ENCODE results near the gene AFF2. TPM values are rescaled to one million over a fixed set of nuclear protein-coding genes. Genes with fewer than 3 reads are reported as not detected.

The AFF2 gene
- total RNA-seq (2014; rRNA removed; shearing (Covaris generic); ENCODE audit: low replicate concordance), result 80.7 and 231 TPM in 2 replicates

GRCh38 chrX:148500423-148501385 lies at the start of gene AFF2:
Gene AFF2 (plus strand): TSS chrX:148500617. CDS start chrX:148501098, 481 bp downstream.
- Histone ChIP-seq H3K9me2 (replicated peaks; ENCODE audit: insufficient read depth, low read length) (no peaks in the 10 kb centered on the region), H3K79me2 (ENCODE audit: low read length) (peaks cover 49% of the 10 kb centered on the region), H3K27ac (ENCODE audit: low read length) (peak within 1 kb of the TSS; percentile 96), H3K9ac (ENCODE audit: low read length) (peak within 1 kb of the TSS; percentile 82), H3K9me3 (ENCODE audit: low read length) (no peaks in the 10 kb centered on the region), H3K36me3 (ENCODE audit: insufficient read depth, low read length) (0 out of 2 replicates have a peak, but pooled peaks cover 5% of the 10 kb centered on the region), H3K27me3 (ENCODE audit: low read length) (no peaks in the 10 kb centered on the region), H4K20me1 (ENCODE audit: insufficient read depth, low read depth, low read length) (no peaks in the 10 kb centered on the region), H3K4me1 (ENCODE audit: low read length) (peaks cover 69% of the 10 kb centered on the region), H3K4me2 (ENCODE audit: low read depth, low read length, poor library complexity, severe bottlenecking) (peak within 1 kb of the TSS; percentile 70), H2AFZ (ENCODE audit: low read length) (no peak within 1 kb of the TSS; the same call in 1 of the 2 replicates), H3K4me3 (ENCODE audit: low read length) (peak within 1 kb of the TSS; percentile 73)
- peak; percentile 87 for DNase-seq

GRCh38 chrX:148457279-148457678 lies 43.1 kb upstream of the AFF2 start:
- DNase-seq, result no peak
- no peaks in the 10 kb centered on the region for H3K36me3 ChIP-seq (ENCODE audit: insufficient read depth, low read length)
- no peak overlapping the region for H3K4me3 ChIP-seq (ENCODE audit: low read length)
- H3K4me2 ChIP-seq (ENCODE audit: low read depth, low read length, poor library complexity, severe bottlenecking), result no peak overlapping the region
- H3K79me2 ChIP-seq (ENCODE audit: low read length), result no peaks in the 10 kb centered on the region
- H3K9ac ChIP-seq (ENCODE audit: low read length), result no peak overlapping the region
- H3K9me3 ChIP-seq (ENCODE audit: low read length), result no peaks in the 10 kb centered on the region
- no peaks in the 10 kb centered on the region for H4K20me1 ChIP-seq (ENCODE audit: insufficient read depth, low read depth, low read length)
- H3K27ac ChIP-seq (ENCODE audit: low read length), result peak overlapping the region; percentile 95
- H3K27me3 ChIP-seq (ENCODE audit: low read length), result no peaks in the 10 kb centered on the region
- H3K9me2 ChIP-seq (replicated peaks; ENCODE audit: insufficient read depth, low read length), result no peaks in the 10 kb centered on the region
- H3K4me1 ChIP-seq (ENCODE audit: low read length), result peaks cover 53% of the 10 kb centered on the region
- no peak overlapping the region for H2AFZ ChIP-seq (ENCODE audit: low read length)

- Histone ChIP-seq H3K4me1 (ENCODE audit: low read length) (peaks cover 63% of the 10 kb centered on the region), H3K36me3 (ENCODE audit: insufficient read depth, low read length) (no peaks in the 10 kb centered on the region), H3K4me2 (ENCODE audit: low read depth, low read length, poor library complexity, severe bottlenecking) (peak overlapping the region; percentile 63), H2AFZ (ENCODE audit: low read length) (peak overlapping the region; percentile 38; the same call in 1 of the 2 replicates), H3K9me3 (ENCODE audit: low read length) (no peaks in the 10 kb centered on the region), H3K4me3 (ENCODE audit: low read length) (peak overlapping the region; percentile 37), H3K9ac (ENCODE audit: low read length) (peak overlapping the region; percentile 59), H3K27ac (ENCODE audit: low read length) (peak overlapping the region; percentile 95), H4K20me1 (ENCODE audit: insufficient read depth, low read depth, low read length) (no peaks in the 10 kb centered on the region), H3K79me2 (ENCODE audit: low read length) (no peaks in the 10 kb centered on the region), H3K9me2 (replicated peaks; ENCODE audit: insufficient read depth, low read length) (no peaks in the 10 kb centered on the region), H3K27me3 (ENCODE audit: low read length) (no peaks in the 10 kb centered on the region)
- DNase-seq, result peak; percentile 92
Measured at GRCh38 chrX:148459343-148459742, 41.1 kb upstream of the AFF2 start.

- no peak overlapping the region for H3K4me2 ChIP-seq (ENCODE audit: low read depth, low read length, poor library complexity, severe bottlenecking)
- no peaks in the 10 kb centered on the region for H3K27me3 ChIP-seq (ENCODE audit: low read length)
- no peaks in the 10 kb centered on the region for H3K36me3 ChIP-seq (ENCODE audit: insufficient read depth, low read length)
- no peaks in the 10 kb centered on the region for H3K9me2 ChIP-seq (replicated peaks; ENCODE audit: insufficient read depth, low read length)
- H3K9me3 ChIP-seq (ENCODE audit: low read length), result no peaks in the 10 kb centered on the region
- 0 out of 2 replicates have a peak overlapping the region, but pooled peaks have one; percentile 32 for H2AFZ ChIP-seq (ENCODE audit: low read length)
- DNase-seq, result no peak
- peaks cover 13% of the 10 kb centered on the region; the same call in 1 of the 2 replicates for H3K4me1 ChIP-seq (ENCODE audit: low read length)
- no peak overlapping the region for H3K27ac ChIP-seq (ENCODE audit: low read length)
- H4K20me1 ChIP-seq (ENCODE audit: insufficient read depth, low read depth, low read length), result no peaks in the 10 kb centered on the region
- no peak overlapping the region for H3K9ac ChIP-seq (ENCODE audit: low read length)
- H3K79me2 ChIP-seq (ENCODE audit: low read length), result no peaks in the 10 kb centered on the region
- H3K4me3 ChIP-seq (ENCODE audit: low read length), result no peak overlapping the region
Measured at GRCh38 chrX:148466292-148466691, 34.1 kb upstream of the AFF2 start.

GRCh38 chrX:148470324-148470723 lies 30.1 kb upstream of the AFF2 start:
- H3K9me3 ChIP-seq (ENCODE audit: low read length), result no peaks in the 10 kb centered on the region
- H3K9me2 ChIP-seq (replicated peaks; ENCODE audit: insufficient read depth, low read length), result no peaks in the 10 kb centered on the region
- H3K9ac ChIP-seq (ENCODE audit: low read length), result no peak overlapping the region
- H3K4me2 ChIP-seq (ENCODE audit: low read depth, low read length, poor library complexity, severe bottlenecking), result no peak overlapping the region
- no peak for DNase-seq
- no peaks in the 10 kb centered on the region for H3K36me3 ChIP-seq (ENCODE audit: insufficient read depth, low read length)
- no peaks in the 10 kb centered on the region for H3K27me3 ChIP-seq (ENCODE audit: low read length)
- no peak overlapping the region for H3K4me3 ChIP-seq (ENCODE audit: low read length)
- H3K27ac ChIP-seq (ENCODE audit: low read length), result no peak overlapping the region
- H2AFZ ChIP-seq (ENCODE audit: low read length), result no peak overlapping the region
- H4K20me1 ChIP-seq (ENCODE audit: insufficient read depth, low read depth, low read length), result no peaks in the 10 kb centered on the region
- H3K4me1 ChIP-seq (ENCODE audit: low read length), result peaks cover 10% of the 10 kb centered on the region
- no peaks in the 10 kb centered on the region for H3K79me2 ChIP-seq (ENCODE audit: low read length)

GRCh38 chrX:148474030-148474429 lies 26.4 kb upstream of the AFF2 start:
- Histone ChIP-seq H3K36me3 (ENCODE audit: insufficient read depth, low read length) (no peaks in the 10 kb centered on the region), H3K27ac (ENCODE audit: low read length) (no peak overlapping the region), H3K4me1 (ENCODE audit: low read length) (peaks cover 10% of the 10 kb centered on the region), H3K9me3 (ENCODE audit: low read length) (no peaks in the 10 kb centered on the region), H4K20me1 (ENCODE audit: insufficient read depth, low read depth, low read length) (no peaks in the 10 kb centered on the region), H3K4me2 (ENCODE audit: low read depth, low read length, poor library complexity, severe bottlenecking) (no peak overlapping the region), H3K9me2 (replicated peaks; ENCODE audit: insufficient read depth, low read length) (no peaks in the 10 kb centered on the region), H3K27me3 (ENCODE audit: low read length) (no peaks in the 10 kb centered on the region), H3K9ac (ENCODE audit: low read length) (no peak overlapping the region), H3K79me2 (ENCODE audit: low read length) (no peaks in the 10 kb centered on the region), H3K4me3 (ENCODE audit: low read length) (no peak overlapping the region), H2AFZ (ENCODE audit: low read length) (no peak overlapping the region)
- DNase-seq, result no peak

- H3K9me3 ChIP-seq (ENCODE audit: low read length), result no peaks in the 10 kb centered on the region
- no peak overlapping the region for H3K4me2 ChIP-seq (ENCODE audit: low read depth, low read length, poor library complexity, severe bottlenecking)
Measured at GRCh38 chrX:148492057-148492456, 8.4 kb upstream of the AFF2 start.

GRCh38 chrX:148495176-148495575 lies 5.2 kb upstream of the AFF2 start:
- Histone ChIP-seq H3K4me2 (ENCODE audit: low read depth, low read length, poor library complexity, severe bottlenecking) (no peak overlapping the region), H3K9me3 (ENCODE audit: low read length) (no peaks in the 10 kb centered on the region)

More at GRCh38 chrX:148492057-148492456, 8.4 kb upstream of the AFF2 start:
- Histone ChIP-seq H4K20me1 (ENCODE audit: insufficient read depth, low read depth, low read length) (no peaks in the 10 kb centered on the region), H3K9ac (ENCODE audit: low read length) (no peak overlapping the region), H3K4me1 (ENCODE audit: low read length) (peaks cover 11% of the 10 kb centered on the region), H3K79me2 (ENCODE audit: low read length) (no peaks in the 10 kb centered on the region), H3K4me3 (ENCODE audit: low read length) (no peak overlapping the region), H3K36me3 (ENCODE audit: insufficient read depth, low read length) (no peaks in the 10 kb centered on the region), H3K27me3 (ENCODE audit: low read length) (no peaks in the 10 kb centered on the region), H3K27ac (ENCODE audit: low read length) (no peak overlapping the region), H2AFZ (ENCODE audit: low read length) (no peak overlapping the region), H3K9me2 (replicated peaks; ENCODE audit: insufficient read depth, low read length) (no peaks in the 10 kb centered on the region)
- DNase-seq, result no peak

More at GRCh38 chrX:148495176-148495575, 5.2 kb upstream of the AFF2 start:
- no peaks in the 10 kb centered on the region for H3K27me3 ChIP-seq (ENCODE audit: low read length)
- no peak overlapping the region for H3K4me3 ChIP-seq (ENCODE audit: low read length)
- no peaks in the 10 kb centered on the region for H3K79me2 ChIP-seq (ENCODE audit: low read length)
- peaks cover 36% of the 10 kb centered on the region for H3K4me1 ChIP-seq (ENCODE audit: low read length)
- H2AFZ ChIP-seq (ENCODE audit: low read length), result no peak overlapping the region
- H4K20me1 ChIP-seq (ENCODE audit: insufficient read depth, low read depth, low read length), result no peaks in the 10 kb centered on the region
- H3K9ac ChIP-seq (ENCODE audit: low read length), result no peak overlapping the region
- no peaks in the 10 kb centered on the region for H3K9me2 ChIP-seq (replicated peaks; ENCODE audit: insufficient read depth, low read length)
- H3K27ac ChIP-seq (ENCODE audit: low read length), result no peak overlapping the region
- DNase-seq, result no peak
- H3K36me3 ChIP-seq (ENCODE audit: insufficient read depth, low read length), result no peaks in the 10 kb centered on the region
